Measurements from ENCODE around the gene CACNG6.
"Not testable (repeated sequence)": the region's sequence is repeated elsewhere in the genome, so short reads cannot be mapped to it uniquely, and the experiment has no call there.

Gene CACNG6

GRCh38 chr19:54009440-54009839, 18.0 kb downstream of the CACNG6 start:
- no peak for DNase-seq

GRCh38 chr19:54010474-54010873, 19.0 kb downstream of the CACNG6 start:
- no peak for DNase-seq

GRCh38 chr19:54011507-54012211, 20.2 kb downstream of the CACNG6 start:
- no peak for DNase-seq

- DNase-seq: no peak
These were observed 22.4 kb downstream of the CACNG6 start for GRCh38 chr19:54013866-54014265.

- no peak for DNase-seq
These were observed 23.6 kb downstream of the CACNG6 start for GRCh38 chr19:54014920-54015560.

- no peak for DNase-seq
These were observed 25.8 kb downstream of the CACNG6 start for GRCh38 chr19:54017261-54017660.

GRCh38 chr19:54021363-54021762, 29.9 kb downstream of the CACNG6 start:
- DNase-seq: no peak

GRCh38 chr19:54021932-54022331, 30.5 kb downstream of the CACNG6 start:
- DNase-seq: no peak

- no peak for DNase-seq
These were observed 31.8 kb downstream of the CACNG6 start for GRCh38 chr19:54023191-54023590.

GRCh38 chr19:54024660-54025059, 33.2 kb downstream of the CACNG6 start:
- no peak for DNase-seq

- DNase-seq: no peak
These were observed 35.2 kb downstream of the CACNG6 start for GRCh38 chr19:54026656-54027055.

GRCh38 chr19:54029301-54029700, 37.9 kb downstream of the CACNG6 start:
- DNase-seq: no peak

- peak; percentile 33 for DNase-seq
These were observed 38.6 kb downstream of the CACNG6 start for GRCh38 chr19:54029930-54030490.

- DNase-seq: peak; percentile 30
These were observed 39.6 kb downstream of the CACNG6 start for GRCh38 chr19:54030895-54031586.

- DNase-seq: no peak
These were observed 44.1 kb downstream of the CACNG6 start for GRCh38 chr19:54035215-54036178.

GRCh38 chr19:54036542-54036941, 45.1 kb downstream of the CACNG6 start:
- DNase-seq: not testable (repeated sequence)

- no peak for DNase-seq
These were observed 48.6 kb downstream of the CACNG6 start for GRCh38 chr19:54040003-54040402.

GRCh38 chr19:54041969-54042606, 50.7 kb downstream of the CACNG6 start:
- no peak for DNase-seq

- DNase-seq: no peak
These were observed 51.6 kb downstream of the CACNG6 start for GRCh38 chr19:54042989-54043388.

GRCh38 chr19:54045771-54046170, 54.3 kb downstream of the CACNG6 start:
- no peak for DNase-seq

- DNase-seq: no peak
These were observed 56.2 kb downstream of the CACNG6 start for GRCh38 chr19:54047616-54048015.

Data from KG1 (cell line).